ENCODE measurements around the gene MYL12A. TPM values are rescaled to one million over a fixed set of nuclear protein-coding genes. Genes with fewer than 3 reads are reported as not detected.

MYL12A gene
- polyA plus RNA-seq, 1 experiment = 579 TPM

DNA sequence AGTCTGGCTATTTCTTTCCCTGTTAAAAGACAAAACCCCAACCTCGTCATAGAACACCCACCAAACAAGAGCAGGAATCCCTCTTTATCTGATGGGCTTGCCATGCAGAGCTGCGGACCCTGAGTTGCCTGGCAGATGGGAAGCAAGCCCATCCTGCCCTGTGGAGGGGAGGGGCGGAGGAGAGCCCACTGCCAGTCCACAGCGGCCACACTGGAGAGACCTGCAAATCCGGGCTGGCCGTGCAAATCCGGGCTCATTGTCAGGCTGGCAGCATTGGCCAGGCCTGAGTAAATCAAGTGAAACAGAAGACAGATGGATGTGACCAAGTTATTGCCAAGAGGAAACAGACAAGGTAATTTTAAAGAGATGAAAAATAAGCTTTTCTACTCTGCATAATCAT is 36.3 kb downstream of the MYL12A start:
- ChIA-PET CTCF (interaction anchor here (0.8 to 8.6 kb wide), 5 partner anchors 13 to 392 kb away, joined by 3 to 82 read pairs (median 3); no protein-coding TSS in a partner anchor), POLR2A (no interaction called here)
- no peak for DNase-seq (ENCODE audit: low read depth)
- Histone ChIP-seq H3K27me3 (ENCODE audit: control insufficient read depth, insufficient read depth, low read length) (no peaks in the 10 kb centered on the region), H3K4me3 (ENCODE audit: low read depth, low read length) (no peak overlapping the region), H3K36me3 (ENCODE audit: control insufficient read depth, insufficient read depth, low read length) (no peaks in the 10 kb centered on the region)
- TF ChIP-seq, protein P1, sequence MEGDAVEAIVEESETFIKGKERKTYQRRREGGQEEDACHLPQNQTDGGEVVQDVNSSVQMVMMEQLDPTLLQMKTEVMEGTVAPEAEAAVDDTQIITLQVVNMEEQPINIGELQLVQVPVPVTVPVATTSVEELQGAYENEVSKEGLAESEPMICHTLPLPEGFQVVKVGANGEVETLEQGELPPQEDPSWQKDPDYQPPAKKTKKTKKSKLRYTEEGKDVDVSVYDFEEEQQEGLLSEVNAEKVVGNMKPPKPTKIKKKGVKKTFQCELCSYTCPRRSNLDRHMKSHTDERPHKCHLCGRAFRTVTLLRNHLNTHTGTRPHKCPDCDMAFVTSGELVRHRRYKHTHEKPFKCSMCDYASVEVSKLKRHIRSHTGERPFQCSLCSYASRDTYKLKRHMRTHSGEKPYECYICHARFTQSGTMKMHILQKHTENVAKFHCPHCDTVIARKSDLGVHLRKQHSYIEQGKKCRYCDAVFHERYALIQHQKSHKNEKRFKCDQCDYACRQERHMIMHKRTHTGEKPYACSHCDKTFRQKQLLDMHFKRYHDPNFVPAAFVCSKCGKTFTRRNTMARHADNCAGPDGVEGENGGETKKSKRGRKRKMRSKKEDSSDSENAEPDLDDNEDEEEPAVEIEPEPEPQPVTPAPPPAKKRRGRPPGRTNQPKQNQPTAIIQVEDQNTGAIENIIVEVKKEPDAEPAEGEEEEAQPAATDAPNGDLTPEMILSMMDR (IDR thresholded peaks at IDR 0.05; ENCODE audit: insufficient read depth, low read depth, low read length) = no peak

DNA sequence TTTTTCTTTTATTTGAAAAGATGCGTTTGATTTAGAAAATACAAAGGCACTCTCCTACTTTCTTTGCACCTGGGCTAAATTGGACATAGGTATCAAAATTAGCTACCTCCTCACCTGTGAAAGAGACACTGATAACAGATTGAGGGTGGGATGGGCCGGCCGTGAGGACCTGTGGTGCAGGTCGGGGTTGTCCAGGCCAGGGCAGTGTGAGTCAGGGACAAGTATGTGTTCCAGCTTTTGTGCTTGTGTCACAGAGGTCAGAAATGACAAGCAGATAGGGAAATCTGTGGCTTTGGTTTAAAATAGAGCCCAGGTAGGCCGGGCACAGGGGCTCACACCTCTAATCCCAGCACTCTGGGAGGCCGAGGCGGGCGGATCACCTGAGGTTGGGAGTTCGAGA is 36.9 kb downstream of the MYL12A start:
- ChIA-PET POLR2A (no interaction called here), CTCF (interaction anchor here (0.8 to 8.6 kb wide), 4 partner anchors 12 to 391 kb away, joined by 3 to 82 read pairs (median 3); no protein-coding TSS in a partner anchor)
- H3K4me3 ChIP-seq (ENCODE audit: low read depth, low read length) = no peak overlapping the region
- no peak for DNase-seq (ENCODE audit: low read depth)
- TF ChIP-seq, protein P1 (IDR thresholded peaks at IDR 0.05; ENCODE audit: insufficient read depth, low read depth, low read length) = no peak
- no peaks in the 10 kb centered on the region for H3K27me3 ChIP-seq (ENCODE audit: control insufficient read depth, insufficient read depth, low read length)
- H3K36me3 ChIP-seq (ENCODE audit: control insufficient read depth, insufficient read depth, low read length) = no peaks in the 10 kb centered on the region

DNA sequence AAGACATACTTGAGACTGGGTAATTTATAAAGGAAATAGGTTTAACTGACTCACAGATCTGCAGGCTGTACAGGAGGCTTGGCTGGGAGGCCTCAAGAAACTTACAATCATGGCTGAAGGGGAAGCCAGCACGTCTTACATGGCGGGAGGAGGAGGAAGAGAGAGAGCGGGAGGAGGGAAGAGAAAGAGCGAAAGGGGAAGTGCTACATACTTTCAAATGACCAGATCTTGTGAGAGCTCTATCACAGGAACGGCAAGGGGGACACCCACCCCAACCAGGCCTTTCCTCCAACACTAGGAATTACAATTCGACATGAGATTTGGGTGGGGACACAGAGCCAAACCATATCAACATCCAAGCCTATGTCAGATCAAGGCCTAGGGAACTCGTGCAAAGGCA is 38.6 kb downstream of the MYL12A start:
- CTCF ChIA-PET = interaction anchor here (1.7 to 8.6 kb wide), 2 partner anchors 308 to 380 kb away, joined by 6 to 82 read pairs; no protein-coding TSS in a partner anchor
- TF ChIP-seq, protein P1 (IDR thresholded peaks at IDR 0.05; ENCODE audit: insufficient read depth, low read depth, low read length) = no peak
- POLR2A ChIA-PET = no interaction called here
- Histone ChIP-seq H3K4me3 (ENCODE audit: low read depth, low read length) (no peak overlapping the region), H3K36me3 (ENCODE audit: control insufficient read depth, insufficient read depth, low read length) (no peaks in the 10 kb centered on the region), H3K27me3 (ENCODE audit: control insufficient read depth, insufficient read depth, low read length) (no peaks in the 10 kb centered on the region)
- no peak for DNase-seq (ENCODE audit: low read depth)

DNA sequence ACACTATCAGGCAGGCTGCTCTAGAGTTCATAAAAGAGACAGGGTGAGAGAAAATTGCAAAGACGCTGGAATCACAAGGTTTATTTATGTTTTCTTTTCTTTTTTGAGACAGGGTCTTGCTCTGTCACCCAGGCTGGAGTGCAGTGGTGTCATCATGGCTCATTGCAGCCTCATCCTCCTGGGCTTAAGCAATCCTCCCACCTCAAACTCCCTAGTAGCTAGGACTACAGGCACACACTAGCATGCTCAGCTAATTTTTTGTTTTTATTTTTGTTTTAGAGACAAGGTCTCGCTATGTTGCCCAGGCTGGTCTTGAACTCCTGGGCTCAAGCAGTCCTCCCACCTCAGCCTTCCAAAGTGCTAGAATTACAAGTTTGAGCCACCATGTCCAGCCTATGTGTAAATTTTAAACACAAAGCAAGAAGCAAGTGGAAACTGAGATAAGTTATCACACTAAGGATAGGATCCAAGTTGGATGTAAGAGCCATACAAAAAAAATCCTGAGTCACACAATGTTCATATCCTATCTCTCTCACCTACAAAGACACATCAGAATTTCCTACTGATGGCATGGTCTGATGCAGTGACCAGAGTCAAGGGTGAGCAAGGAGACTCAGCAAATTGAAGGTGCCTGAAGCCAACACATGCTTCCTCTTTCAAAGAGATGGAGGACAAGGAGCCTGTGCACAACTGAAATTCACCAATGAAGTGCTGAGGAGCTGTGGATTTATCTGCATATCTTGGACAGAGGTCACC is 45.8 kb downstream of the MYL12A start:
- no peaks in the 10 kb centered on the region for H3K36me3 ChIP-seq (ENCODE audit: control insufficient read depth, insufficient read depth, low read length)
- TF ChIP-seq, protein P1 (IDR thresholded peaks at IDR 0.05; ENCODE audit: insufficient read depth, low read depth, low read length) = no peak
- POLR2A ChIA-PET = no interaction called here
- CTCF ChIA-PET = interaction anchor here (0.5 to 2.8 kb wide), 3 partner anchors 11 to 373 kb away, joined by 3 to 10 read pairs (median 7); no protein-coding TSS in a partner anchor
- H3K27me3 ChIP-seq (ENCODE audit: control insufficient read depth, insufficient read depth, low read length) = no peaks in the 10 kb centered on the region
- no peak for DNase-seq (ENCODE audit: low read depth)
- H3K4me3 ChIP-seq (ENCODE audit: low read depth, low read length) = no peak overlapping the region

DNA sequence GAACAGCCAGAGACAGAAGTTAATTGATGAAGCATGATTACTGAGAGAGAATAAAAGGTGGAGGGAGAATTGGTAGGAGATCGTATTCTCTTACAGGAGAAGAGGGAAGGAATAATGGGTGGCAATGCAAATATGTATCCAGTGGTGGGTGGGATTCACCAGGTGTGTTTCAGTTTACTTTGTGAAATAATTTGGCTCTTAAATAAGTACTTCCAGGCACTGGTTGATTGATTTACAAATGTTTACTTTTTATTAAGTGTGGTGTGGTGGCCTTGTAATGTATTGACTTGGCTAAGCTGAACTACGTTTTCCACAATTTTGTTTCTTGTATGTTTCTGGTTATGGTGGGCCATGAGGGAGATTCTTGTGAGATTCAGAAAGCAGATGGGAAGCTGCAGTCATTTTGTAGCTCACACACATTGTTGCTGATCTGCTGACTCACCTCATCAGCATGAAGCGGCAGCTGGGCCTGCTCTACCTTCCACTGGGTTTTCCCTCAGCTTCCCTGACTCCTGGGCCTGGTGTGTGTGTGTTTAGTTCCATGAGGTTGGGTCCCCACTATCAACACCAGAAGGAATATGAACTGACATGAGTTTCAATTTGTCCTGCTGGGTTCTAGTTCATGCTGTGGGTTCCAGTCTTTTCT is 47.0 kb downstream of the MYL12A start:
- POLR2A ChIA-PET = no interaction called here
- H3K27me3 ChIP-seq (ENCODE audit: control insufficient read depth, insufficient read depth, low read length) = no peaks in the 10 kb centered on the region
- TF ChIP-seq, protein P1 (IDR thresholded peaks at IDR 0.05; ENCODE audit: insufficient read depth, low read depth, low read length) = no peak
- CTCF ChIA-PET = interaction anchor here (1.0 to 2.8 kb wide), 5 partner anchors 48 to 372 kb away, joined by 3 to 10 read pairs (median 4); no protein-coding TSS in a partner anchor
- H3K36me3 ChIP-seq (ENCODE audit: control insufficient read depth, insufficient read depth, low read length) = no peaks in the 10 kb centered on the region
- no peak for DNase-seq (ENCODE audit: low read depth)
- H3K4me3 ChIP-seq (ENCODE audit: low read depth, low read length) = no peak overlapping the region
